Measurements from ENCODE around the gene TK1.

DNA sequence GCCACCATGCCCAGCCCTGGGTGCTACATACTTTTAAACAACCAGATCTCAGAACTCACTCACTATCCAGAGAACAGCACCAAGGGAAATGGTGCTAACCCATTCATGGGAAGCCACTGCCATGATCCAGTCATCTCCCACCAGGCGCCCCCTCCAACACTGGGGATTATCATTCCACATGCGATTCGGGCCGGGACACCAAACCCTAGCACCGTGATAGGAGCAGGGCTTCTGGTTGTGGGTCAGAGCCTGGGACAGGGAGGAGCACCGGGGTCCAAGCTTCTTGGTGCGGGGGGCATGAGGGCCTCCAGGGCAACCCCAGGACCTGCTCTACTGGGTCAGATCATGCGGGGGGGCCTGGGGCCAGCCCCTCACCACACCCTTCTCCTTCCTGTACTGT is 49.0 kb upstream of the TK1 start:
- TF ChIP-seq, protein P1, sequence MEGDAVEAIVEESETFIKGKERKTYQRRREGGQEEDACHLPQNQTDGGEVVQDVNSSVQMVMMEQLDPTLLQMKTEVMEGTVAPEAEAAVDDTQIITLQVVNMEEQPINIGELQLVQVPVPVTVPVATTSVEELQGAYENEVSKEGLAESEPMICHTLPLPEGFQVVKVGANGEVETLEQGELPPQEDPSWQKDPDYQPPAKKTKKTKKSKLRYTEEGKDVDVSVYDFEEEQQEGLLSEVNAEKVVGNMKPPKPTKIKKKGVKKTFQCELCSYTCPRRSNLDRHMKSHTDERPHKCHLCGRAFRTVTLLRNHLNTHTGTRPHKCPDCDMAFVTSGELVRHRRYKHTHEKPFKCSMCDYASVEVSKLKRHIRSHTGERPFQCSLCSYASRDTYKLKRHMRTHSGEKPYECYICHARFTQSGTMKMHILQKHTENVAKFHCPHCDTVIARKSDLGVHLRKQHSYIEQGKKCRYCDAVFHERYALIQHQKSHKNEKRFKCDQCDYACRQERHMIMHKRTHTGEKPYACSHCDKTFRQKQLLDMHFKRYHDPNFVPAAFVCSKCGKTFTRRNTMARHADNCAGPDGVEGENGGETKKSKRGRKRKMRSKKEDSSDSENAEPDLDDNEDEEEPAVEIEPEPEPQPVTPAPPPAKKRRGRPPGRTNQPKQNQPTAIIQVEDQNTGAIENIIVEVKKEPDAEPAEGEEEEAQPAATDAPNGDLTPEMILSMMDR (conservative IDR thresholded peaks at IDR 0.05 in 1 of 2, IDR thresholded peaks at IDR 0.05 in 1 of 2; ENCODE audit: extremely low read depth in 1 of 2, insufficient read depth in 1 of 2, low read depth in 1 of 2, low read length in 2 of 2) = no peak
- TF ChIP-seq EZH2 (IDR thresholded peaks at IDR 0.05; ENCODE audit: borderline replicate concordance, low read length) = no peak

Data from mammary epithelial cell (primary cell).